MM.1S (cell line): ENCODE results near the gene TMCC1.
"Not testable (repeated sequence)": the region's sequence is repeated elsewhere in the genome, so short reads cannot be mapped to it uniquely, and the experiment has no call there.

Experiments used
- CTCF ChIP-seq: fragments of 300-600 bp; sonication (generic); IDR thresholded peaks from 2 replicates; pipeline ENCODE4 v1.5.1; 2016; ENCODE audit warnings: antibody characterized with exemption, low read length, mixed read lengths
- EZH2phosphoT487 ChIP-seq: fragments of 300-600 bp; sonication (generic); IDR thresholded peaks from 2 replicates; pipeline ENCODE4 v1.6.1; 2018; ENCODE audit warnings: antibody characterized with exemption, low read length

DNA sequence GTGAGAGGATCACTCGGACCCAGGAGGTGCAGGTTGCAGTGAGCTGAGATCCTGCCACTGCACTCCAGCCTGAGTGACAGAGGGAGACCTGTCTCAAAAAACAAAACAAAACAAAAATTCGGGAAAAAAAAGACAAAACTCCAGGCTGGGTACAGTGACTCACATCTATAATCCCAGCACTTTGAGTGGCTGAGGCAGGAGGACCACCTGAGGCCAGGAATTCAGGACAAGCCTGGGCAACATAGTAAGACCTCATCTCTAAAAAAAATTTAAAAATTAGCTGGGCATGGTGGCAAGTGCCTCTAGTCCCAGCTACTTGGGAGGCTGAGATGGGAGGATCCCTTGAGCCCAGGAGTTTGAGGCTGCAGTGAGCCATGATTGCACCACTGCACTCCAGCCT lies 142.4 kb downstream of the TMCC1 start:
- TF ChIP-seq CTCF, EZH2phosphoT487: not testable (repeated sequence)
